ENCODE data around the gene CRABP2. TPM values are rescaled to one million over a fixed set of nuclear protein-coding genes. Genes with fewer than 3 reads are reported as not detected.

Gene CRABP2
- total and polyA plus RNA-seq, 2 experiments from 2014 or later = 38.8 to 64.1 TPM

DNA sequence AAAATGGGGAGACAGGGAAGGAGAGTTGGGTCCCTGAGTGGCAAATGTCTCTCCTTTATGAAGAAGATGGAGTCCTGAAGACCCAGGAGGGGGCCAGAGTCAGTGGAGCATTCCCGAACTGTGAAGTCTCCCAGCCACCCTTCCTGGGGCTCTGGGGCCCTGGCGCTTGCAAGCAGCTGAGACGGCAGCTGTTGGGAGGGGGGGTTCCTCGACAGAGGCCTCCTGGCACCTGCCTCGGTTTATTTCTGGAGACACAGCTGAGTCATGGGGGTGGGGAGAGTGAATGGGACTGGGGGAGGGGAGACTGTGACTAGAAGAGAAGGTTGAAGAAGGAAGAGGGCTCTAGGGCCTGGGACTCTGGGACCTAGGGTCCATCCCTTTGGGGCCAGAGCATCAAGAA is 42.2 kb downstream of the CRABP2 start:
- peaks cover 53% of the 10 kb centered on the region for H3K4me1 ChIP-seq (ENCODE audit: insufficient read depth)
- no peak overlapping the region for H3K4me3 ChIP-seq
- H3K9ac ChIP-seq = no peak overlapping the region
- TF ChIP-seq EZH2phosphoT487 (IDR thresholded peaks at IDR 0.05; ENCODE audit: insufficient read depth, low read depth) (no peak), EZH2 (IDR thresholded peaks at IDR 0.05; ENCODE audit: insufficient read depth, poor library complexity, severe bottlenecking) (no peak)
- H3K27ac ChIP-seq = no peak overlapping the region
- H3K27me3 ChIP-seq (replicated peaks; ENCODE audit: insufficient read depth) = no peaks in the 10 kb centered on the region
- WGBS, 2 experiments (ENCODE audit: low coverage in 1 of 2, low lambda C conversion rate in 2 of 2, missing lambda C conversion rate in 2 of 2) = 33 to 37% methylated on average over 5 of the region's 5 CpGs
- H3K36me3 ChIP-seq (ENCODE audit: low read depth) = no peaks in the 10 kb centered on the region
- no peaks in the 10 kb centered on the region for H3K9me2 ChIP-seq (ENCODE audit: insufficient read depth)
- in situ Hi-C loops (cut with MboI) = no loop called here
- no peaks in the 10 kb centered on the region for H4K20me1 ChIP-seq (ENCODE audit: insufficient read depth)
- H3K4me2 ChIP-seq (ENCODE audit: unreplicated experiment) = no peak overlapping the region
- DNase-seq = peak; percentile 57
- H3K9me3 ChIP-seq (ENCODE audit: low read depth) = no peaks in the 10 kb centered on the region
- H3F3A ChIP-seq (ENCODE audit: insufficient read depth) = peaks cover 25% of the 10 kb centered on the region
- H3K79me2 ChIP-seq (ENCODE audit: insufficient read depth) = no peaks in the 10 kb centered on the region
- H2AFZ ChIP-seq = no peak overlapping the region

DNA sequence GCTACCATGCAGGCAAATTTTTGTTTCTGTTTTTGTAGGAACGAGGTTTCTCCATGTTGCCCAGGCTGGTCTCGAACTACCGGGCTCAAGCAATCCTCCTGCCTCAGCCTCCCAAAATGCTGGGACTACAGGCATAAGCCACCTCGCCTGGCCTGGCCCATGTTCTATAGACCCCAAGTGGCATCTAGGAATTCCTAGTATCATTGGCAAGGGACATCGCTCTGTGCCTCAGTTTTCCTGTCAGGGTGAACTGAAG is 42.7 kb downstream of the CRABP2 start:
- H3K36me3 ChIP-seq (ENCODE audit: low read depth) = no peaks in the 10 kb centered on the region
- in situ Hi-C loops (cut with MboI) = no loop called here
- H3F3A ChIP-seq (ENCODE audit: insufficient read depth) = peaks cover 25% of the 10 kb centered on the region
- DNase-seq = no peak
- no peaks in the 10 kb centered on the region for H3K9me2 ChIP-seq (ENCODE audit: insufficient read depth)
- H3K4me3 ChIP-seq = no peak overlapping the region
- no peaks in the 10 kb centered on the region for H3K9me3 ChIP-seq (ENCODE audit: low read depth)
- H2AFZ ChIP-seq = no peak overlapping the region
- WGBS, 2 experiments (ENCODE audit: low coverage in 1 of 2, low lambda C conversion rate in 2 of 2, missing lambda C conversion rate in 2 of 2) = 92 to 95% methylated on average over 5 of the region's 5 CpGs
- no peaks in the 10 kb centered on the region for H3K79me2 ChIP-seq (ENCODE audit: insufficient read depth)
- peaks cover 53% of the 10 kb centered on the region for H3K4me1 ChIP-seq (ENCODE audit: insufficient read depth)
- no peak for TF ChIP-seq EZH2phosphoT487 (IDR thresholded peaks at IDR 0.05; ENCODE audit: insufficient read depth, low read depth)
- TF ChIP-seq EZH2 (IDR thresholded peaks at IDR 0.05; ENCODE audit: insufficient read depth, poor library complexity, severe bottlenecking) = no peak
- H3K9ac ChIP-seq = no peak overlapping the region
- no peaks in the 10 kb centered on the region for H3K27me3 ChIP-seq (replicated peaks; ENCODE audit: insufficient read depth)
- peak overlapping the region; percentile 62; the same call in 1 of the 2 replicates for H3K27ac ChIP-seq
- H3K4me2 ChIP-seq (ENCODE audit: unreplicated experiment) = no peak overlapping the region
- no peaks in the 10 kb centered on the region for H4K20me1 ChIP-seq (ENCODE audit: insufficient read depth)

DNA sequence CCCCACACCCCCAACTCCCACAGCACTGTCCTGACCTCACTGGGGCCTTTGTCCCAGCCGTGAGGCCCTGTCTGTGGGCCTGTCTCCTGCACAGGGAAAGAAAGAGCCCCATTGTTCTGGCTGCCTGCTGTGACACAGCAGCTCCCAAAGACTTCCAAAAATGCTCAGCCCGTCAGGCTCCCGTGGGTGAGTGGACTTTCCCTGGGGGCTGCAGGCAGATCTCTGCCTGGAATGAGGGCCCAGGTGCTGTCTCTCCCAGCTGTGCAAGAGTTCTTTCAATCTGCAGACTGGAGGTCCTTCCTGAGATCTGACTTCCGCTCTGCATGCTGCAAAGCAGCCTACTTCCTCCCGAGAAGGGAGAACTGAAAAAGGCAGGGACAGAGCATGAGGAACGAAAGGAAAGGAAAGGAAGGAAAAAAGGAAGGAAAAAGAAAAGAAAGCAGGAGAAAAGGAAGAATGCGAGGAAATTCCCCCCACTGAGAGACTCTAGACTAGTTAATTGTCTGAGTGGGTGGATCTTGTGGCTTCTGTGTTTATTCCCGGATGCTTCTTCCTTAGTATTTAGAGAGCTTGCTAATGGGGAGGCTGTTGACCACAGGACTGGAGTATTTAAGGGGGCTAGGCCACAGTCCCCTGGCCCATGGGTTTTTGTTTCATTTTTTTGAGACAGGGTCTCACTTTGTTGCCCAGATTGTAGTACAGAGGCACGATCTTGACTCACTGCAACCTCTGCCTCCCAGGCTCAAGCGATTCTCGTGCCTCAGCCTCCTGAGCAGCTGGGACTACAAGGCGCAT is 43.2 kb downstream of the CRABP2 start:
- peaks cover 53% of the 10 kb centered on the region for H3K4me1 ChIP-seq (ENCODE audit: insufficient read depth)
- in situ Hi-C loops (cut with MboI) = no loop called here
- peak; percentile 66 for DNase-seq
- TF ChIP-seq EZH2phosphoT487 (IDR thresholded peaks at IDR 0.05; ENCODE audit: insufficient read depth, low read depth) = no peak
- no peak for TF ChIP-seq EZH2 (IDR thresholded peaks at IDR 0.05; ENCODE audit: insufficient read depth, poor library complexity, severe bottlenecking)
- H3K9ac ChIP-seq = 0 out of 2 replicates have a peak overlapping the region, but pooled peaks have one; percentile 14
- H3K27me3 ChIP-seq (replicated peaks; ENCODE audit: insufficient read depth) = no peaks in the 10 kb centered on the region
- H3K4me3 ChIP-seq = no peak overlapping the region
- H3K79me2 ChIP-seq (ENCODE audit: insufficient read depth) = no peaks in the 10 kb centered on the region
- no peaks in the 10 kb centered on the region for H3K36me3 ChIP-seq (ENCODE audit: low read depth)
- H2AFZ ChIP-seq = peak overlapping the region; percentile 14; the same call in 1 of the 2 replicates
- H3K4me2 ChIP-seq (ENCODE audit: unreplicated experiment) = peak overlapping the region; percentile 28
- 50 to 54% methylated on average over 12 of the region's 12 CpGs for WGBS, 2 experiments (ENCODE audit: low coverage in 1 of 2, low lambda C conversion rate in 2 of 2, missing lambda C conversion rate in 2 of 2)
- H3K27ac ChIP-seq = peak overlapping the region; percentile 62
- no peaks in the 10 kb centered on the region for H3K9me2 ChIP-seq (ENCODE audit: insufficient read depth)
- H4K20me1 ChIP-seq (ENCODE audit: insufficient read depth) = no peaks in the 10 kb centered on the region
- H3F3A ChIP-seq (ENCODE audit: insufficient read depth) = peaks cover 25% of the 10 kb centered on the region
- no peaks in the 10 kb centered on the region for H3K9me3 ChIP-seq (ENCODE audit: low read depth)

DNA sequence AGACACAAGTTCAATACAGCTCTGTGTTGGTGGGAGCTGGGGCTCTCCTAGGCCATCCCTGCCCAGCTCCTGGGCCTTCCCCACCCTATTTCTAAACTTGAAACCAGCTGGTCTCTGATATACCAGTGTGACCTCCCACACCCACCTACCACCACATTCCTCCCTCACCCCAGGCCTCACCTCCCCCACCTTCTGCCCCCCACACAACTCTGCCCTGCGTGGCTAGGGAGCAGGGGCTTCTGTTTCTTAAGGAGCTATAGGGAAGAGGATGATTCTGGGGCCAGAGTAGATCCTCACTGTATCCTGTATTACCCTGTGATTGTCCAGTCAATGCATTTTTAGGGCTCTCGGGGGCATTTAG is 44.7 kb downstream of the CRABP2 start:
- 95 to 98% methylated on average over 2 of the region's 2 CpGs for WGBS, 2 experiments (ENCODE audit: low coverage in 1 of 2, low lambda C conversion rate in 2 of 2, missing lambda C conversion rate in 2 of 2)
- Histone ChIP-seq H3K79me2 (ENCODE audit: insufficient read depth) (no peaks in the 10 kb centered on the region), H2AFZ (0 out of 2 replicates have a peak overlapping the region, but pooled peaks have one; percentile 14), H4K20me1 (ENCODE audit: insufficient read depth) (no peaks in the 10 kb centered on the region), H3K27ac (peak overlapping the region; percentile 62), H3K27me3 (replicated peaks; ENCODE audit: insufficient read depth) (no peaks in the 10 kb centered on the region), H3K4me2 (ENCODE audit: unreplicated experiment) (peak overlapping the region; percentile 28), H3K36me3 (ENCODE audit: low read depth) (no peaks in the 10 kb centered on the region), H3K9me3 (ENCODE audit: low read depth) (no peaks in the 10 kb centered on the region), H3K9ac (peak overlapping the region; percentile 19; the same call in 1 of the 2 replicates), H3K4me1 (ENCODE audit: insufficient read depth) (peaks cover 53% of the 10 kb centered on the region), H3K4me3 (no peak overlapping the region), H3K9me2 (ENCODE audit: insufficient read depth) (no peaks in the 10 kb centered on the region), H3F3A (ENCODE audit: insufficient read depth) (peaks cover 25% of the 10 kb centered on the region)
- DNase-seq = no peak
- TF ChIP-seq EZH2 (IDR thresholded peaks at IDR 0.05; ENCODE audit: insufficient read depth, poor library complexity, severe bottlenecking) (no peak), EZH2phosphoT487 (IDR thresholded peaks at IDR 0.05; ENCODE audit: insufficient read depth, low read depth) (no peak)
- in situ Hi-C loops (cut with MboI) = no loop called here

Data from GM23248 (cell line).